Measurements from ENCODE around the gene ULBP1.
"Not testable (repeated sequence)": the region's sequence is repeated elsewhere in the genome, so short reads cannot be mapped to it uniquely, and the experiment has no call there.

Gene ULBP1

DNA sequence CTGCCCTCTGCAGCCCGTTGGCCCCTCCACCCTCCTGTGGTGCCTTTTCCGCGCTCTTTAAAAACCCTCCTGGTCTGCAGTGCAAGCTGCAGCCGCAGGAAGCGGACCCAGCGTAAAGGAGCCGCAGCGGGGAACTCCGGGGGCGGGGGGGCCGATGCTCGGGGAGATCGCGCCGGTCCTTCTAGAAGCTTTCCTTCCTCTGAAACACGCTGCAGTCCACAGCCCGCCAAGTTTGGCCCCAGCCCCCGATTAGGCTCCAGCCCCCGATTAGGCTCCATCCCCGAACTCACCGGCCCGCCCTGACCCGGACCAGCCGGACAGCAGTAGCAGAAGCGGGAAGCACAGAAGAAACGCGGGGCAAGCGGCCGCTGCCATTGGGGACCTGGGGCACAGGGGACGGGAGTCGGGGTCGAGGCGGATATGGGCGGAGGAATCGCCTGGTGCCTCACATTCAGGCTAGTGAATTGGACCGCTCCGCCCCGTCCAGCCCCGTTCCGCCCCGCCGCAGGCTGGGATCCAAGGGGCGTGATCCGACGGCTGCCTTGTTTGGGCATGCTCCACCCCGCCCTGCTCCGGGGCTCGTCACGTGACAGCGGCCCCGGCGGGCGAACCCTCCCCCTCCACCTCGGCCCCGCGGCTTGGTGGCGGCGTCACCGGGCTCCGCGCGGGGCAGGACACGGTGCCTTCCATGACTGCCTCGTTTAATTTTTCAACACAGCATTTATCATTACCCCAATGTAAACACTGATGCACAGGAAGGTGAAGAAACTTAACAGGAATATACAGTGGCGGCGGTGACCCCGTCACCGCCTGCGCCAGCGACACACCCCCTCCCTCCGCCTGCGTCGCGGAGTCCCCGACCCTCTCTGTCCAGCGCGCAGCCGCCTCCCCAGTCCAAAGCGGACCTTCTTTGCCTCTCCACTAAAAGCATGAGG, 41.3 kb downstream of the ULBP1 start:
- peak; percentile 74 to 80 (median 75) for DNase-seq (ENCODE audit: low read depth in 3 of 3)

DNA sequence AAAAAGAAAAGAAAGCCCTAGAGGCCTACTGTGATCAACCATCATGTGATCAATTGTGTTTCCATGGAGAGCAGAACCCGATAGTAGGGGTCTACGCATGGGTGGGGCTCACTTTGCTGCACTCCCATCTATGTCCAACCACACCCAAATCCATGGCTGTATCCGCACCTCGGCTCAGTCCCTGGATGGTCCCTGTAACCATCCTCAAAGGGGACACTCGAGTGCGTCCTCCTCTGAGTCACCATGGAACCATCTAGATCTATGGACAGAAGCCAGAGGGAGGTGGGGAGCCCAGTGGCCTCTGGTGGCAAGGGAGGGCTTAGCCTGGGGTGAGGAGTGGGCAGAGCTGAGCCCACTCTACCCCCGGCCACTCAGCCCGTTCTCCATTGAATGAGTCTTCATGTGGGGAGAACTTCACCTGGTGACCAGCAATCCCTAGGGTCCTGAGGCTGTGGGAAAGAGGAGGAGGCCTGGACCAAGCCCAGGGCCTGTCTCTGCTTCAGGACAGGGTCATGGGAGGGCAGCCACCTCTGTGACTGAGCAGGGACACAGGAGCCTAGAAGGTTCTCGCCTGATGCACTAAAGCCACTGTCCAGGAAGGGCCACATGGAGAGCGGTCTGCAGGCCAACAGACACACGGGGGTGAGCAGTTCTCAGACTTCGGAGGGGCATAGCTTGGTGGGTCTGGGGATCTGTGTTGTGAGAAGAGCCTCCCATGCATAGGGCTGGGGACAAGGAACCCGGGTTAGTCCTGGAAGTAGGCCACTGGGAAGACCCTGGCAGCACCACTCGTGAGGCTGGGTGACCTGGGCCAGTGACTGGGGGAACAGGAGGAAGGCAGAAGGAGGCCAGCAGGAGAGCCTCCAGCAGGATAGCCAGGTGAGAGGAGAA, 42.3 kb downstream of the ULBP1 start:
- DNase-seq (ENCODE audit: low read depth in 3 of 3): no peak

DNA sequence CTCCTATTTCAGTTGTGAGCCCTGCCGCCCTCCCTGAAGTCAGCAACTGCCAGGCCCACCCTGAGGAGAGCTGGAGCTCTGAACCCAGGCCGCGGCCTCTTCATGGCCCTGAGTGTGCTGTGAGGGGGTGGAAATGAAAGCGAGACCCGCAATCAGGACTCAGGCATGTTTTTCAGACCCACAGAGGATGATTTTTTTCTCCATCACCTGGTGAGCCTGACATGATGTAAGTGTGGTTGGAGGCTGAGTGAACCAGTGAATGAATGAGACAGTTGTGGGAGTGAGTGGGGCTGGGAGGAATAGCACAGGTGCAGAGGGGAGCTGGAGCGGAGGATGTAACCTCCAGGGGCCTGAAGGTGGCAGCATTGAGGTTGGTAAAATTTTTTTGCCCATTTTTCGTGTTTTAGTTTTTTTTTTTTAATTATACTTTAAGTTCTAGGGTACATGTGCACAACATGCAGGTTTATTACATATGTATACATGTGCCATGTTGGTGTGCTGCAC, 43.3 kb downstream of the ULBP1 start:
- DNase-seq (ENCODE audit: low read depth in 3 of 3): no peak

DNA sequence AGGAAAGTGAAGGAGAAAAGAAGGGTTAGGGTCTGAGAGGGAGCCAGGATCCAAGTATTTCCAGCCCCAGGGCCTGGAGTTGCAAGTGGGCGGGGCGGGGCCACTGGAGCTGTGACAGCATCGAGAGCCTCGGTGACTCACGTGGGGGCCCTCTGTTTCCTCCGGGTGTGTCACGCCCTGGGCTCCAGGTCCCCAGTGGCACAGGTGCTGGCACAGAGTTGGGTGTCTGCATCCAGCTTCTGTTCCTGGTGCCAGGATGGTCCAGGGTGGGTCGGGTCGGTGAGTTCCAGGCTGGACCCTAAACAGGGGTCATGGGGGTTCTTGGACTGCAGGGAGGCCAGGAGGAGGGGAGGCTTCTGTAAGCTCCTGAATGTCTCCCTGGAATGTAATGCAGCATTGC, 44.8 kb downstream of the ULBP1 start:
- DNase-seq (ENCODE audit: low read depth in 3 of 3): no peak

DNA sequence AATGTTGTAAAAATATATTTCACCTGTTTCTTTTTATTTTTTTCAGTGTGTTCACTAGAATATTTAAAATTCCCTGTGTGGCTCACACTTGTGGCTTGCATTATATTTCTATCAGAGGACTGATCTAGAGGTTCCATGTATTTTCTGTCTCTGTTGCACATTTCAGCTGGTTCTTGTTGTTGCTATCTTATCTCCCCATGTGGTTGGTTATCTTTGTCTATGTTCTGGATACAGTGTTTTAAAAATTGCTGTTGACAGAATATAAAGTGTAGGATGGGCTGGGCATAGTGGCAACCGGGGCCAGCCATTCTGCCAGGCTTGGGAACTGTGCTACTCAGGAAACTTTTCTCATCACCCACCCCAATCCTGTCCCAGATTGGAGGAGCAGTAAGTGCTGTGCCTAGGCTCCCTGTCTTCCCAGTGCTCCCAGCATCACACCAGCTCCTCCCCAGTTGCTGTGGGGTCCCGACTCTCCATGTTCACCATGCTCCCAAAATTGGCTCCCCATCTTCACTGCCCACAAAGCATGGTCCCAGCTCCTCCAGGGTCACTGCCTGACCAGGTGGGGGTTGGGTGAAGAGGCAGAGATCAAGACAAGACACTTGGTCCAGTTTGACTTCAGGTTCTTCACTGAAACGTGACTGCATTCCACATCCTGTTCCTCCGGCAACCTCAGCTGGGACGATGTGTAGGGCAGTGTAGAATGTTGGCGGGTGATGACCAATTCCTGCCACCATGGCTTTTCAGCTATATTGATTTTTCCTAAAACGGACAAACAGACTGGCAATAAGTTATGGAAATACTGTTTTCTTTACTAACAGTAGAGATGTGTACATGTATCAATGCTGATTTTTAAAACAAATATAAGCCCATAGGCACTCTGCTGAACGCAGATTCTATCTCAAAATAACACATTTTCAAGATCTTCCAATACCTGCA, 49.4 kb downstream of the ULBP1 start:
- not testable (repeated sequence) for DNase-seq (ENCODE audit: low read depth in 3 of 3)

DNA sequence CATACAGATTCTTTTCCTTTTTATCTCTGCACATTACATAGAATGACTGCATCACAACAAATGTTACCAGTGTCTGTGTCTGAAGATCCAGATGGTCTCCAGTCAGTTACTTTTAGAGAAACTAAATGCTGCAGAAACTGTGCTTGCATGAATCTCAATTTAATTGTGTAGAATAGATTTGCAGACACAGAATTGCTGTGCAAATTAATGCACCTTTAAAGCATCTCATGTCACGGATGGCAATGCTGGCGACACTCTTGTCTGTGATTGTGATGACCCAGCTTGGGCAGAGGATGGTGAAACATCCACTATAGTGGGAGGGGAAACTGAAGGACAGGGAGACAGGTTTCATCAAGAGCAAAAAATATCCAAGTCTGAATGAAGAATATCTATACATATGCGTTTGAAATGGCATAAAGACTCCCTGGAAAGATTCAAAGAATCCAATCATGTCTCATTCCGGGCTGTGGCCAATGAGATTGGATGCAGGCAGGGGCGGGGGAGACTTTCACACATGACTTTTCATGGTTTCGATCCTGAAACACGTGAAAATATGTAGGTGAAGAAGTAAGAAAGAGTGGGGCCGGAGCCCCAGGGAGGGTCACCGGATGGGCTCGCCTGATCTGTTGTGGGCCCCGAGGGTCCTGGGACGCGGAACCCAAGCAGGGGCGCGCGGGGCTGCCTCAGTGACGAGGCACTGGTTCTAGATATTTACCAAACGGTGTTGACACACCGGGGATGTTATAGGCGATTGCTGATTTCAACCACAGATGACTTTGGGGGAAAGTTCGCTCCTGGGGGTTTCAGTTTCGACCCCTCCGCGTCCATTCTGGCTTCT, 50.3 kb downstream of the ULBP1 start:
- not testable (repeated sequence) for DNase-seq (ENCODE audit: low read depth in 3 of 3)

DNA sequence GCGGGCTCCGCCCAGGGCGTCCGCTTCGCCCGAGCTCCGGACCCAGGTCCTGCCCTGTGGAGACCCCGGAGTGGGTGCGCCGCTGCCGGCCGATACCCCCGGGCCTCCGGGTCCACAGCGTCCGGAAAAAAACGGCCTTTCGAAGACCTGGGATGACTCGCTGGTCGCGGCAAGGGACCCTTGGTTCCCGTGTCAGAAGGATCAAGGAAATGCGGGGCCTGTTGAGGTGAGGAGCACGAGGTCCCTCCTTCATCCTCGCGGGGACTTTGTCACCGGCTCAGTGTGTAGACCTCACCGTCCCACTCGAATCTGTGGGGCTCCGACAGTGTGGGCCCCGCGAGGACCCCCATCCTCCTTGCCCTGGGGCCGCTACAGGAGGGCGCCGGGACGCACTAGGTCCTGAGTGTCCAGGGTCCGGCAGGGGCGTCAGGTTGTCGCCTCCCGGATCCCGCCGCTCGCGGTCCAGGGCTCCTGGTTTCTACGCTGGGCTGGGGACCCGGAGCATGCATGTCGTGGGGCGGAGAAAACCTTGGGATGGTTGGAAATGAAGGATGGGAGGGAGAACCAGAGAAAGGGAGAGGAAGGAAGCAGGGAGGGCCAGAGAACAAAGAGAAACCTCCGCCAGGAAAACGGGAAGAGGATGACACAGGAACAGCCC, 51.0 kb downstream of the ULBP1 start:
- DNase-seq (ENCODE audit: low read depth in 3 of 3): not testable (repeated sequence)

DNA sequence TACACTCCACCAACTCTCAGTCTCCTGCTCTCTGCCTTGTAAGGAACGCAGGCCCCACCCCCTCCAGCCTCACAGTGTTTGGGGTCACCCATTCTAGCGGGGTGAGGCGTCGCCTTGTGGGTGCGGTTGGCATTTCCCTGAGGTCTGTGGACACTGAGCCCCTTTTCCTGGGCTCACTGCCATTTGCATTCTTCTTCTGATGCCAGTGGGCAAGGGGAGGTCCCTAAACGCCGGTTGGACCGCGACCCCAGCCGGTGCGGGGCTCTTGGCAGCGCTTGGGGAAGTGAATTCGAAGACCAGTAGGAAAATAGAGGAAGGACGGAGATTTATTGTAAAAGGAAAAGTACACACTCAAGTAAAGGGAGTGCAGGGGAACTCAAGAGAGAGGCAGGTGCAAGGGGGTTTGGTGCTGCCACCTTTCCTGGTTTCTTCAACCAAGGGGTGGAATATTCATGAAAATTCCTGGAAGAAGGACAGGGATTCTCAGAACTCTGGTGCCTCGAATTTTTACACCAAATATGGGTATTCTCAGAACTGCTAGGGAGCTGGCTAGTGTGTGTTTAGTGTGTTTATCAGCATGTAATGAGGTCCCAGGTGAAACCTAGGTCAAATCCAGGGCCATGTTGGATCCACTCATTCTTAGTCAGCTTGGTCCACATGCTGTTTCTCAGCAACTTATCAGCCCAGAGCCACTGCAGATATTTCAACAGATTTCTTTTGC, 51.7 kb downstream of the ULBP1 start:
- DNase-seq (ENCODE audit: low read depth in 3 of 3): not testable (repeated sequence)

DNA sequence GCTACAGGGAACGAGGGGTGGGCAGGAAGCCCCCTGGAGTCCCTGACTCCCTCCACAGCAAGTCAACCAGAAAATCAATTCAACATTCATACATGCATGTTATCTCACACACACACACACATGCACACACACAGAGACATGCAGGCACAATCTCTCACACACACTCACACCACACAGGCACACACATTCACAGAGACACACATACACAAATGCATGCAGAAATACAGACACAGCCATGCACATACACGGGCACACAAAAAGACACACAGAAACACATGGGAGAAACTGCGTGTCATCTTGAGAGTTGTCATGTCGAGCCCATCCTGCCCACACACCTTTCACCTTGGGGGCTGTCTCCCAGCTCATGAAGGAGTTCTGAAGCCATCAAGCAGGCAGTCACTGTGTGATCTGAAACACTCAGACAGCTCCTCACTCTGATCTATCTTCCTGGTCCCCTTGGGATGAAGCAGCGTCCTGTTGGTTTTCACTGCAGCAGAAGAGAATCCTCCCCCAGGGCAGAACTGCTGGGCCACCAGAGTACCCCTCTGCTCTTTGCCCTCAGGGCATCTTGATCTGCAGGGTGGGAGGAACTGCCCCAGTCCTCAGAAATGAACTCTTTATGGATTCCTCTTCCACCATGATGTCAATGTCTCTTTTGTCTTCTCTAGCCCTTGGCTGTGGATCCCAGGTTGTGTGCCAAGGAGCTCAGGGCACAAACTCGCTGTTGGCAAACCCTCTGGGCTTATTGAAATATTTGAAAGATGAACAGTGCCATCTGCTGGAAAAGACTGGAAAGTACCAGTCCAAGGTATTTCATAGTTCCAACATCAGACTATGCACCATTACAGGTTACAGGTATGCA, 52.8 kb downstream of the ULBP1 start:
- DNase-seq (ENCODE audit: low read depth in 3 of 3): peak in 1 of 3 experiments; percentile 45

DNA sequence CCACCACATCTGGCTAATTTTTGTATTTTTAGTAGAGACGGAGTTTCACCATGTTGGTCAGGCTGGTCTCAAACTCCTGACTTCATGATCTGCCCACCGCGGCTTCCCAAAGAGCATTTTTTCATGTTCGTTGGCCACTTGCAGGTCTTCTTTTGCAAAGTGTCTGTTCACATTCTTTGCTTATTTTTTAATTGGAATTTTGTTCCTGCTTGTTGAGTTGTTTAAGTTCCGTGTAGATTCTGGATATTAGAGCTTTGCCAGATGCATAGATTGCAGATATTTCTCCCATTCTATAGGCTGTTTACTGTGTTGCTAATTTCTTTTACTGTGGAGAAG, 53.4 kb downstream of the ULBP1 start:
- not testable (repeated sequence) for DNase-seq (ENCODE audit: low read depth in 3 of 3)

DNA sequence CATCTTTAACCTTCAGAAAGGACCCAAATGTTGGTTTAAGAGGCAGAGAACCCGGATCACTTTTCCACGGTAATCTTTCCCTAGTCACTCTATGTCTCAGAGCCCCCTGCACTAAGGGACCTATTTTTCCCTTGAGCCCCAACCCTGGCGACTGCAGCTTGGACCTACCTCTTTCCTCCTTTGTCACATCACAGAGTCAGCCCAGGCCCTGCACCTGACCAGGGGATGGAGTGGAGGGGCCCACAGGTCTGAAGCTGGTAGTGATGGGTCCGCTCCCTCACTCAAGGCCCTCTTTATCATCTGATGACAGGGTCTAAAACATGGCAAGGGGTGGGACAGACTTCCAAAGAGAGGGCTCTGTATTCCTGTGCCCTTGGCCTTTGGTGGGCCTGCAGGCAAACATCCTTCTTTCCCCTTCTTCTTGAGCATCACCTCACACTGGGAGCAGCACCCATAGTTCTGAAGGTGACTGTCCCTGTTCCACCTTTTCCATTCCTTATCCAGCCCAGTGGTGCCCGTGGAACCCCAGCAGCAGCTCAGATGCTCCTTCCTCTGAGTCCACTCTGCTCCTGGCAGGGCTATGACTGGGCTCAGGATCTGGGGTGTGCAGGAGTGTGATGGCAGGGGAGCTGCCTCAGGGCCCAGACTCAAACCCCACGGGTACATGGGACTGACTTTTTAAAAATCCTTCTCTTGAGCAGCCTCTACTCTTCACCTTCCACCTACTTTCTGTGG, 55.3 kb downstream of the ULBP1 start:
- no peak for DNase-seq (ENCODE audit: low read depth in 3 of 3)

DNA sequence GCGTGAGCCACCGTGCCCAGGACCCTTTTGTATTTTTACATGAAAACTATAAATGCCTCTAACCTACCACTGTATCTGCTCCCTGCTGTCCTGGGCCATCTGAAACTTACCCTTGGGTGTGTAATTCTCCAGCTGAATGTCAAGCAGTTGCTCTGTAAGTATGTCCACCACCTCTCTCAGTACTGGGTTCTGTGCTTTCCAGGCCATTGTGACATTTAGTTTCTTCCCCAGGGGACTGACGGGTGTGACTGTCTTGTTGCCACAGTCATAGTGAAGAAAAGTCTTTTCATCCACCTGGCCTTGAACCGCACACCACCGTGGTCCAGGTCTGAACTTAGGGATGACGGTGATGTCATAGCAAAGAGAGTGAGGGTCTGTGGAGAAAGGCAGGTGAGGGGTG, 58.1 kb downstream of the ULBP1 start:
- DNase-seq (ENCODE audit: low read depth in 3 of 3): not testable (repeated sequence)

All from stimulated activated CD4-positive, alpha-beta T cell treated with anti-CD3 and anti-CD28 coated beads, TNF-alpha, amount 100 ng/mL, for 4 hours (primary cell).